K562 (cell line): ENCODE results near the gene DHRS4L2. TPM values are rescaled to one million over a fixed set of nuclear protein-coding genes. Genes with fewer than 3 reads are reported as not detected.

Experiments
- ATAC-seq: fragments of 200-7000 bp; cut with Tn5 transposase; 3 replicates; pipeline ENCODE4 v1.9.1; 2020; ENCODE audit warnings: moderate library complexity
- BruUV-seq: library from RNA; stranded (reverse); fragments of 400-500 nt; replicated peaks from 2 replicates; lab custom pipeline; 2021; lab: Mats Ljungman, UMichigan
- CTCF ChIA-PET: fragments of 300-600 bp; formaldehyde crosslinking; extraction: SDS; loops from one replicate; lab custom pipeline; 2021; ENCODE audit warnings: low intra/inter-chr PET ratio; lab: Yijun Ruan, JAX
- POLR2A ChIA-PET: fragments of 300-600, 350-650 bp; sonication (Branson Sonifier 250); formaldehyde crosslinking; extraction: SDS; loops from one replicate; lab custom pipeline; 2021; ENCODE audit warnings: antibody characterized with exemption, inconsistent platforms; lab: Yijun Ruan, JAX
- DNase-seq, 4 experiments: peaks; one replicate each; pipeline versions ENCODE4 v3.0.0 to v3.0.0-alpha.2; 2011 to 2018; ENCODE audit warnings: low spot score in 3 of 4, mixed read lengths in 3 of 4; ENCODE audit errors: extremely low read depth in 1 of 4
- FAIRE-seq: peaks from 2 replicates; lab custom pipeline; 2011; peaks lifted over from hg19 to GRCh38; lab: Jason Lieb, UNC
- H2AFZ ChIP-seq: 2 replicates; pipeline ENCODE4 v1.6.0; 2011; ENCODE audit warnings: low read depth, low read length, control low read depth, inconsistent platforms
- H3K27ac ChIP-seq: fragments of 200-600 bp; 3 replicates; pipeline ENCODE4 v1.8.0; 2011; ENCODE audit warnings: low read depth, mild to moderate bottlenecking, control low read depth, inconsistent platforms, low read length, moderate library complexity, mixed read lengths; ENCODE audit errors: extremely low read depth
- H3K27me3 ChIP-seq, 2 experiments: fragments of 300-600 bp in 1 of 2; 2 replicates in 1 of 2; 3 replicates in 1 of 2; pipeline versions ENCODE4 v1.6.0 to v1.8.0; 2011; ENCODE audit warnings: inconsistent platforms in 2 of 2, low read length in 2 of 2, mild to moderate bottlenecking in 1 of 2, mixed read lengths in 1 of 2, moderate library complexity in 1 of 2; ENCODE audit not compliant: control insufficient read depth in 2 of 2, insufficient read depth in 2 of 2
- H3K36me3 ChIP-seq: fragments of 300-600 bp; 3 replicates; pipeline ENCODE4 v1.8.0; 2011; ENCODE audit warnings: mild to moderate bottlenecking, low read length, inconsistent platforms; ENCODE audit not compliant: control insufficient read depth, insufficient read depth
- H3K4me1 ChIP-seq, 2 experiments: fragments of 200-600 bp in 1 of 2; replicated peaks in 1 of 2; 2 replicates in 1 of 2; 3 replicates in 1 of 2; pipeline versions ENCODE4 v1.5.1 to v1.8.0; 2011; ENCODE audit warnings: inconsistent platforms in 2 of 2, low read length in 2 of 2, mild to moderate bottlenecking in 1 of 2, mixed read lengths in 1 of 2, moderate library complexity in 1 of 2; ENCODE audit not compliant: control insufficient read depth in 2 of 2, insufficient read depth in 2 of 2
- H3K4me2 ChIP-seq: 2 replicates; pipeline ENCODE4 v1.6.1; 2011; ENCODE audit warnings: low read length, control low read depth, inconsistent platforms, mixed read lengths; ENCODE audit not compliant: insufficient read depth
- H3K4me3 ChIP-seq: fragments of 200-600 bp; sonication (generic), shearing (Covaris generic); 2 replicates; pipeline ENCODE4 v1.5.1; 2016; ENCODE audit warnings: control low read depth, inconsistent platforms
- H3K79me2 ChIP-seq: fragments of 200-600 bp; 3 replicates; pipeline ENCODE4 v1.8.0; 2011; ENCODE audit warnings: low read length, inconsistent platforms; ENCODE audit not compliant: control insufficient read depth, insufficient read depth
- H3K9ac ChIP-seq, 2 experiments: 2 replicates each; pipeline versions ENCODE4 v1.6.0 to v1.6.1; 2011; ENCODE audit warnings: low read depth in 2 of 2, low read length in 2 of 2, control low read depth in 1 of 2, inconsistent platforms in 1 of 2, mild to moderate bottlenecking in 1 of 2, mixed read lengths in 1 of 2; ENCODE audit not compliant: insufficient read depth in 1 of 2
- H3K9me1 ChIP-seq: one replicate; pipeline ENCODE4 v1.6.0; 2011; ENCODE audit warnings: inconsistent platforms, mild to moderate bottlenecking, low read length, moderate library complexity; ENCODE audit not compliant: control insufficient read depth, insufficient read depth
- H3K9me3 ChIP-seq: replicated peaks from 2 replicates; pipeline ENCODE4 v1.5.1; 2011; ENCODE audit warnings: low read depth, low read length, inconsistent platforms; ENCODE audit not compliant: control insufficient read depth, insufficient read depth
- H4K20me1 ChIP-seq: replicated peaks from 2 replicates; pipeline ENCODE4 v1.6.1; 2011; ENCODE audit warnings: low read length, inconsistent platforms, mixed read lengths; ENCODE audit not compliant: control insufficient read depth, insufficient read depth
- ARHGAP35 ChIP-seq: fragments of 450-650 bp; IDR thresholded peaks from 2 replicates; pipeline ENCODE4 v1.6.1; 2018; ENCODE audit not compliant: partially characterized antibody
- GABPB1 ChIP-seq: sonication (generic); formaldehyde crosslinking; IDR thresholded peaks from 2 replicates; pipeline ENCODE4 v1.8.0; 2022; ENCODE audit warnings: mild to moderate bottlenecking, missing genetic modification reagents
- HDAC6 ChIP-seq: IDR thresholded peaks from 2 replicates; pipeline ENCODE4 v1.6.1; 2012; ENCODE audit warnings: low read depth, mild to moderate bottlenecking, control low read depth, inconsistent platforms, low read length, moderate library complexity
- RCOR1 ChIP-seq, 2 experiments: IDR thresholded peaks; 2 replicates each; pipeline ENCODE4 v1.6.1; 2012; ENCODE audit warnings: low read depth in 2 of 2, low read length in 2 of 2, borderline replicate concordance in 1 of 2, improper control_type of control experiment in 1 of 2
- ZNF384 ChIP-seq: IDR thresholded peaks from 2 replicates; pipeline ENCODE4 v1.6.1; 2012; ENCODE audit warnings: low read depth, low read length, improper control_type of control experiment
- ZNF444 ChIP-seq: fragments of 250-450 bp; sonication (Bioruptor Pico); IDR thresholded peaks from 2 replicates; pipeline ENCODE4 v1.4.0; 2020; ENCODE audit warnings: mild to moderate bottlenecking, moderate library complexity
- WGBS: fragments of 100-300 bp; shearing (Covaris generic); methylation state at CpG from one replicate; pipeline ENCODE4 v1.1.6; 2016; ENCODE audit warnings: low coverage, mixed read lengths; ENCODE audit not compliant: insufficient coverage; ENCODE audit errors: missing lambda C conversion rate; 5-methylcytosine and 5-hydroxymethylcytosine counted together
- in situ Hi-C: fragments of 300-500 bp; cut with MboI; formaldehyde crosslinking; loops from 4 replicates; pipeline ENCODE4 v1.15.0; 2018; ENCODE audit warnings: inconsistent platforms, mixed read lengths
- intact Hi-C: fragments of 100-400 bp; cut with micrococcal nuclease; formaldehyde crosslinking; loops from 2 replicates; pipeline ENCODE4 v1.14.2; 2022
- polyA plus RNA-seq, 8 experiments: library from polyadenylated mRNA; depleted of rRNA in 4 of 8; stranded (reverse) in 5 of 8; unstranded in 3 of 8; fragments of >200 nt; fragmentation: Nextera tagmentation in 2 of 8; fragmentation: Illumina TruSeq in 1 of 8; extraction: Ambion mirVana in 2 of 8; extraction: Trizol in 1 of 8; gene quantifications; 2 replicates each; pipeline versions ENCODE4 v1.2.1 to v1.2.3, GENCODE V29; 2011 to 2014; ENCODE audit warnings: inconsistent platforms in 1 of 8, missing spikeins in 1 of 8
- total RNA-seq, 7 experiments: library from RNA; depleted of rRNA in 6 of 7; stranded (reverse); fragments of >200 nt in 6 of 7; fragmentation: Illumina TruSeq in 2 of 7; extraction: Trizol in 2 of 7; gene quantifications; 2 replicates each; pipeline versions ENCODE4 v1.2.1 to v1.2.3, GENCODE V29; 2011 to 2021; ENCODE audit warnings: low replicate concordance in 1 of 7
- TF ChIP-seq, protein P1 (sequence below): sonication (generic); formaldehyde crosslinking; IDR thresholded peaks from 2 replicates; pipeline ENCODE4 v1.8.0; 2022; ENCODE audit warnings: missing genetic modification reagents, mild to moderate bottlenecking, borderline replicate concordance
- TF ChIP-seq, protein P2 (sequence below): fragments of 250-450 bp; sonication (Bioruptor Pico); IDR thresholded peaks from 2 replicates; pipeline ENCODE4 v1.5.0; 2020; ENCODE audit warnings: mild to moderate bottlenecking, borderline replicate concordance

DHRS4L2 gene
- total and polyA plus RNA-seq, 9 of the 15 experiments (the other 6 are each of a cell fraction or from before 2014, with no cell fraction given): 2.3 to 13.7 (median 8.1) TPM

DNA sequence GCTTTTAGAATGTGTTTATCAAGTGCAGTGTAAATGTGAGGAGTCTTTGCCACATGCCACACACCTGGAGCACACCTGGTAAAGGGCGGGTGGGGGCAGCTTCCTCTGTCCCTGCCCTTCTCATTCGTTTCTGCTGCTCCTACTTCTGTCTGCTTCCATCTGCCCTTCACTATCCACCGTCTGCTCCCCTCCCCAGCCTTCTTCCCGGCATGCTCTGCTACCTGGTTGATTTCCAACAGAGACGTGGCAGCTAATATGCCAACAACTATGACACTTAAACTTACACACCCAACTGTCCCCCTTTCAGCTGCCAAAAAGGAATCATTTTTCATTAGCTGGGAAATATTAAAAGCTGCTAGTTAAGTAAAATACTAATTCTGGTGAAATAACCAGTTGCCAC, 54.0 kb downstream of the DHRS4L2 start:
- Histone ChIP-seq H3K4me3 (no peak overlapping the region), H3K9me3 (no peaks in the 10 kb centered on the region), H3K4me2 (no peak overlapping the region), H3K27me3 (0 out of 5 replicates have a peak, but pooled peaks cover 0 to 4% of the 10 kb centered on the region in 2 experiments), H3K4me1 (peaks cover 0 to under 1% of the 10 kb centered on the region in 2 experiments; a peak in 2 of 5 replicates), H4K20me1 (no peaks in the 10 kb centered on the region), H3K9me1 (no peaks in the 10 kb centered on the region), H3K27ac (no peak overlapping the region), H3K79me2 (no peaks in the 10 kb centered on the region), H3K36me3 (no peaks in the 10 kb centered on the region), H3K9ac (no peak overlapping the region), H2AFZ (no peak overlapping the region)
- in situ Hi-C loops (no loop called here), intact Hi-C loops (no loop called here)
- TF ChIP-seq RCOR1 (IDR thresholded peaks at IDR 0.05; ENCODE audit: borderline replicate concordance in 1 of 2, low read depth in 2 of 2, low read length in 2 of 2) (no peak), GABPB1 (CRISPR knock-in tag) (no peak), HDAC6 (no peak), ZNF444 (CRISPR knock-in tag) (no peak), ZNF384 (no peak), ARHGAP35 (no peak)
- TF ChIP-seq, protein P1, sequence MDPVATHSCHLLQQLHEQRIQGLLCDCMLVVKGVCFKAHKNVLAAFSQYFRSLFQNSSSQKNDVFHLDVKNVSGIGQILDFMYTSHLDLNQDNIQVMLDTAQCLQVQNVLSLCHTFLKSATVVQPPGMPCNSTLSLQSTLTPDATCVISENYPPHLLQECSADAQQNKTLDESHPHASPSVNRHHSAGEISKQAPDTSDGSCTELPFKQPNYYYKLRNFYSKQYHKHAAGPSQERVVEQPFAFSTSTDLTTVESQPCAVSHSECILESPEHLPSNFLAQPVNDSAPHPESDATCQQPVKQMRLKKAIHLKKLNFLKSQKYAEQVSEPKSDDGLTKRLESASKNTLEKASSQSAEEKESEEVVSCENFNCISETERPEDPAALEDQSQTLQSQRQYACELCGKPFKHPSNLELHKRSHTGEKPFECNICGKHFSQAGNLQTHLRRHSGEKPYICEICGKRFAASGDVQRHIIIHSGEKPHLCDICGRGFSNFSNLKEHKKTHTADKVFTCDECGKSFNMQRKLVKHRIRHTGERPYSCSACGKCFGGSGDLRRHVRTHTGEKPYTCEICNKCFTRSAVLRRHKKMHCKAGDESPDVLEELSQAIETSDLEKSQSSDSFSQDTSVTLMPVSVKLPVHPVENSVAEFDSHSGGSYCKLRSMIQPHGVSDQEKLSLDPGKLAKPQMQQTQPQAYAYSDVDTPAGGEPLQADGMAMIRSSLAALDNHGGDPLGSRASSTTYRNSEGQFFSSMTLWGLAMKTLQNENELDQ (CRISPR knock-in tag): no peak
- TF ChIP-seq, protein P2, sequence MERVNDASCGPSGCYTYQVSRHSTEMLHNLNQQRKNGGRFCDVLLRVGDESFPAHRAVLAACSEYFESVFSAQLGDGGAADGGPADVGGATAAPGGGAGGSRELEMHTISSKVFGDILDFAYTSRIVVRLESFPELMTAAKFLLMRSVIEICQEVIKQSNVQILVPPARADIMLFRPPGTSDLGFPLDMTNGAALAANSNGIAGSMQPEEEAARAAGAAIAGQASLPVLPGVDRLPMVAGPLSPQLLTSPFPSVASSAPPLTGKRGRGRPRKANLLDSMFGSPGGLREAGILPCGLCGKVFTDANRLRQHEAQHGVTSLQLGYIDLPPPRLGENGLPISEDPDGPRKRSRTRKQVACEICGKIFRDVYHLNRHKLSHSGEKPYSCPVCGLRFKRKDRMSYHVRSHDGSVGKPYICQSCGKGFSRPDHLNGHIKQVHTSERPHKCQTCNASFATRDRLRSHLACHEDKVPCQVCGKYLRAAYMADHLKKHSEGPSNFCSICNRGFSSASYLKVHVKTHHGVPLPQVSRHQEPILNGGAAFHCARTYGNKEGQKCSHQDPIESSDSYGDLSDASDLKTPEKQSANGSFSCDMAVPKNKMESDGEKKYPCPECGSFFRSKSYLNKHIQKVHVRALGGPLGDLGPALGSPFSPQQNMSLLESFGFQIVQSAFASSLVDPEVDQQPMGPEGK (CRISPR knock-in tag): no peak
- WGBS: 4% methylated on average over 5 of the region's 5 CpGs
- BruUV-seq: no TSS peak
- no peak for DNase-seq
- no peak for FAIRE-seq
- ChIA-PET POLR2A (interaction anchor here (1.3 kb wide), 1 partner anchor 52 kb away, joined by 5 read pairs; no protein-coding TSS in a partner anchor), CTCF (no interaction called here)
- no peak for ATAC-seq
